ENCODE data around the gene FRMD1.

The FRMD1 gene

GRCh38 chr6:168042426-168043192 lies 36.4 kb downstream of the FRMD1 start:
- no peaks in the 10 kb centered on the region for H3K27me3 ChIP-seq (ENCODE audit: control insufficient read depth, low read length)
- H3K9me3 ChIP-seq (ENCODE audit: control insufficient read depth, insufficient read depth, low read length): peaks cover 27% of the 10 kb centered on the region; the same call in 1 of the 2 replicates
- H4K20me1 ChIP-seq (ENCODE audit: control insufficient read depth, insufficient read depth, low read depth, low read length): no peaks in the 10 kb centered on the region
- no peak overlapping the region for H3K4me3 ChIP-seq (ENCODE audit: low read length)
- no peak overlapping the region for H3K27ac ChIP-seq (ENCODE audit: low read depth, low read length)
- H3K36me3 ChIP-seq (ENCODE audit: control insufficient read depth, low read length): no peaks in the 10 kb centered on the region
- no peaks in the 10 kb centered on the region for H3K4me1 ChIP-seq (ENCODE audit: control insufficient read depth, low read length)
- no peaks in the 10 kb centered on the region for H3K79me2 ChIP-seq (ENCODE audit: control insufficient read depth, low read length)
- no peak for TF ChIP-seq CTCF (IDR thresholded peaks at IDR 0.05; ENCODE audit: low read depth, low read length, poor library complexity, severe bottlenecking)
- no peak overlapping the region for H3K4me2 ChIP-seq (ENCODE audit: low read length)
- no peaks in the 10 kb centered on the region for H3F3A ChIP-seq (ENCODE audit: control insufficient read depth, insufficient read depth)
- H3K9me2 ChIP-seq (replicated peaks; ENCODE audit: control insufficient read depth, low read length): no peaks in the 10 kb centered on the region

- TF ChIP-seq CTCF (IDR thresholded peaks at IDR 0.05; ENCODE audit: low read depth, low read length, poor library complexity, severe bottlenecking): no peak
- TF ChIP-seq EZH2phosphoT487 (IDR thresholded peaks at IDR 0.05; ENCODE audit: borderline replicate concordance, low read length): no peak
- H3K36me3 ChIP-seq (ENCODE audit: control insufficient read depth, low read length): no peaks in the 10 kb centered on the region
- H3K27ac ChIP-seq (ENCODE audit: low read depth, low read length): no peak overlapping the region
- H3K4me2 ChIP-seq (ENCODE audit: low read length): no peak overlapping the region
- H3K79me2 ChIP-seq (ENCODE audit: control insufficient read depth, low read length): no peaks in the 10 kb centered on the region
- no peaks in the 10 kb centered on the region for H3K27me3 ChIP-seq (ENCODE audit: control insufficient read depth, low read length)
- H3K4me3 ChIP-seq (ENCODE audit: low read length): no peak overlapping the region
- H3K4me1 ChIP-seq (ENCODE audit: control insufficient read depth, low read length): no peaks in the 10 kb centered on the region
- no peaks in the 10 kb centered on the region for H3K9me2 ChIP-seq (replicated peaks; ENCODE audit: control insufficient read depth, low read length)
- H3K9me3 ChIP-seq (ENCODE audit: control insufficient read depth, insufficient read depth, low read length): peaks cover 27% of the 10 kb centered on the region; the same call in 1 of the 2 replicates
- no peaks in the 10 kb centered on the region for H3F3A ChIP-seq (ENCODE audit: control insufficient read depth, insufficient read depth)
- H4K20me1 ChIP-seq (ENCODE audit: control insufficient read depth, insufficient read depth, low read depth, low read length): no peaks in the 10 kb centered on the region
These were observed 37.1 kb downstream of the FRMD1 start for GRCh38 chr6:168041928-168042327.

GRCh38 chr6:168040856-168041496 lies 38.0 kb downstream of the FRMD1 start:
- Histone ChIP-seq H3K4me1 (ENCODE audit: control insufficient read depth, low read length) (no peaks in the 10 kb centered on the region), H3K27me3 (ENCODE audit: control insufficient read depth, low read length) (no peaks in the 10 kb centered on the region), H3K79me2 (ENCODE audit: control insufficient read depth, low read length) (no peaks in the 10 kb centered on the region), H3K9me2 (replicated peaks; ENCODE audit: control insufficient read depth, low read length) (no peaks in the 10 kb centered on the region), H3K4me2 (ENCODE audit: low read length) (no peak overlapping the region), H3F3A (ENCODE audit: control insufficient read depth, insufficient read depth) (no peaks in the 10 kb centered on the region), H3K9me3 (ENCODE audit: control insufficient read depth, insufficient read depth, low read length) (peaks cover 27% of the 10 kb centered on the region; the same call in 1 of the 2 replicates), H4K20me1 (ENCODE audit: control insufficient read depth, insufficient read depth, low read depth, low read length) (no peaks in the 10 kb centered on the region), H3K36me3 (ENCODE audit: control insufficient read depth, low read length) (no peaks in the 10 kb centered on the region), H3K27ac (ENCODE audit: low read depth, low read length) (no peak overlapping the region), H3K4me3 (ENCODE audit: low read length) (no peak overlapping the region)
- TF ChIP-seq CTCF (IDR thresholded peaks at IDR 0.05; ENCODE audit: low read depth, low read length, poor library complexity, severe bottlenecking) (no peak), EZH2phosphoT487 (IDR thresholded peaks at IDR 0.05; ENCODE audit: borderline replicate concordance, low read length) (no peak)

Measured in DOHH2 (cell line).